Measurements from ENCODE around the gene CDC27. TPM values are rescaled to one million over a fixed set of nuclear protein-coding genes. Genes with fewer than 3 reads are reported as not detected.

The CDC27 gene
- total RNA-seq, 1 experiment from 2014 or later = 95.9 TPM

DNA sequence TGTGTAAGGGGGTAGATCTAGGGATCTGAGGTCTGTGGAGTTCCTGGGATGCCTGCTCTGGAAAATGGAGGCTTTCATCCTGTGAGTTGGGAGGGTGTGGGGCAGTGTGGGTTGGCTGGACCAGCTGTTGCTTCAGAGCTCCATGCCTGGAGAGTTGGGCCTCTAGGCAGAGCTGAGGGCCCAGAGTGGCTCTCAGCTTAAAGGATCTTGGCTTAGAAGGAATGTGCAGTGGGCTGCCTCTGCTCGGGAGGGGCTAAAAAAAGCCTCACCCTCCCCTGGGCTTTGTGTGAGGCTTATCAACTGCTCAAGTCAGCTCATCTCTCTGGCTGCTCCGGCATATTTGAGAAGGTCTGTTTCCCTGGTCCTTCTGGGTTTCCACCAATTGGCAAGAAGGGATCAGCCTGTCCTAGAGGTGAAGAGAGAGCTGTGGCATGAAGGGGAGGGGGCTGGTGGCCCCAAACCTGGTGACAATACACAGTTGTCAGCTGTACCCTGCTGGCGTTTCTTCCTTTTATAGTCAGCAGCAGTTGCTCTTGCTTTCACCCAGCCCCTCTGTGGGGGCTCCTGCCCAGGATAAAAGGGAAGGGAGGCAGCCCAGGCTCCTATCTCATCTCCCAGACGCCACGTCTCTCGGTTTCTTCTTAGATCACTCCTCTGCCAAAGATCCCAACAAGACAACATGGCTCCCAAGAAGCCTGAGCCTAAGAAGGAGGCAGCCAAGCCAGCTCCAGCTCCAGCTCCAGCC lies 19.8 kb upstream of the CDC27 start, which contains the start of gene MYL4:
MYL4 (plus strand) TSS at position 605 of the 745 bp plus-strand sequence; CDS start at position 680, 75 bp downstream.
- H3K4me3 ChIP-seq (ENCODE audit: low read depth, low read length, poor library complexity, severe bottlenecking) = no peak within 1 kb of the TSS
- ChIA-PET CTCF (no interaction called here), POLR2A (ENCODE audit: low non-redundant PET) (no interaction called here)
- H3K4me1 ChIP-seq (ENCODE audit: insufficient read depth, low read length, poor library complexity, severe bottlenecking) = no peaks in the 10 kb centered on the region
- no peak for DNase-seq (ENCODE audit: low spot score)
- no peaks in the 10 kb centered on the region for H3K27me3 ChIP-seq (replicated peaks; ENCODE audit: insufficient read depth, low read depth, low read length, poor library complexity)
- H3K27ac ChIP-seq (ENCODE audit: low read depth, low read length, poor library complexity, severe bottlenecking) = no peak within 1 kb of the TSS
- BruUV-seq (replicated peaks) = no TSS peak
- no peaks in the 10 kb centered on the region for H3K36me3 ChIP-seq (ENCODE audit: insufficient read depth, low read length, poor library complexity, severe bottlenecking)
- intact Hi-C loops (cut with micrococcal nuclease; ENCODE audit: unreplicated experiment) = no loop called here
- TF ChIP-seq CTCF (conservative IDR thresholded peaks at IDR 0.05; ENCODE audit: low read depth, low read length) (no peak), EZH2 (IDR thresholded peaks at IDR 0.05; ENCODE audit: borderline replicate concordance, low read depth, low read length, poor library complexity, severe bottlenecking) (no peak)
- H3K9me3 ChIP-seq (ENCODE audit: low read depth, low read length, poor library complexity, severe bottlenecking) = no peaks in the 10 kb centered on the region

DNA sequence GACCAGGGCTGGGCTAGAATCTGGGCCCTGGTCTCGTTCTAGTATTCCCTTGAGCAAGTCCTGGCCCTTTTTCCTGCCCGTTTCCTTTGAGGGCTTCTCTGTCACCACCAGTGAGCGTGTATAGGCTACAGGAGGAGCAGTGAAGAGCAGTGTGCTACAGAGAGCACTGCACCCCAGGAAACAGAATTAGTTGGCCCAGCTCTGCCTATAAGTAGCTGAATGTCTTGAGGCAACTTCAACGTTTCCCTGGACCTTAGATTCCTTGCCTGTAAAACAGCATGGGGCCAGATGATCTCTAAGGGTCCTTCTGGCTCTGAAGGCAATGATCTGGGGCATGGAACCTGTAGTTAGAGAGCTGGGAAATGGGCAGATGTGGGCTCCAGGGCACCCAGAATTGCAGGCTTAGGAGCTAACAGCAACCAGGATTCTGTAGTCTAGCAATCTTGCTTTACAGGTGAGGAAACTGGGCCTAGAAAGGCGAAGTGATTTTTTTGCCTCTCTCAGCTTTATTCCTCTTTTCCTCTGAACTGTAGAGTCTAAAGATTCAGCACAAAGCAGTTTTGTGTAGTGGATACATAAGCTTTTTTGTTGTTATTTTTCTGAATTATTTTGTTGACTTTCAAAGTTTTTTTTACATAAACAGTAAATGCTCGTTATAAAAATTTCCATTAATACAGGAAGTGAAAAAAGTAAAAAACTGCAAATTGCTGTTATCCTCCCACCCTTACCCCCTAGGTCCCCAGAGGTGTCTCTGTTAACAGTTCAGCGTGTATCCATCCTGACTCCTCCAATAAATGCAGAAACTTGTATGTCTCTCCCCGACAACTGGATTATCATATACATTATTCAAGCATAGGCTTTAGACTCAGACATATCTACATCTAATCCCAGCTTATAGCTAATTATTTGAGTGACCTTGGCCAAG lies 18.3 kb upstream of the CDC27 start:
- ChIA-PET CTCF (no interaction called here), POLR2A (ENCODE audit: low non-redundant PET) (interaction anchor here (0.6 kb wide), 1 partner anchor 67 kb away, joined by 3 read pairs; no protein-coding TSS in a partner anchor)
- Histone ChIP-seq H3K4me3 (ENCODE audit: low read depth, low read length, poor library complexity, severe bottlenecking) (no peak overlapping the region), H3K9me3 (ENCODE audit: low read depth, low read length, poor library complexity, severe bottlenecking) (no peaks in the 10 kb centered on the region), H3K27me3 (replicated peaks; ENCODE audit: insufficient read depth, low read depth, low read length, poor library complexity) (no peaks in the 10 kb centered on the region), H3K27ac (ENCODE audit: low read depth, low read length, poor library complexity, severe bottlenecking) (no peak overlapping the region), H3K4me1 (ENCODE audit: insufficient read depth, low read length, poor library complexity, severe bottlenecking) (no peaks in the 10 kb centered on the region), H3K36me3 (ENCODE audit: insufficient read depth, low read length, poor library complexity, severe bottlenecking) (no peaks in the 10 kb centered on the region)
- DNase-seq (ENCODE audit: low spot score) = no peak
- no peak for TF ChIP-seq EZH2 (IDR thresholded peaks at IDR 0.05; ENCODE audit: borderline replicate concordance, low read depth, low read length, poor library complexity, severe bottlenecking)
- no peak for TF ChIP-seq CTCF (conservative IDR thresholded peaks at IDR 0.05; ENCODE audit: low read depth, low read length)
- intact Hi-C loops (cut with micrococcal nuclease; ENCODE audit: unreplicated experiment) = no loop called here
- BruUV-seq (replicated peaks) = no TSS peak

- no peak overlapping the region for H3K4me3 ChIP-seq (ENCODE audit: low read depth, low read length, poor library complexity, severe bottlenecking)
- no peaks in the 10 kb centered on the region for H3K4me1 ChIP-seq (ENCODE audit: insufficient read depth, low read length, poor library complexity, severe bottlenecking)
- intact Hi-C loops (cut with micrococcal nuclease; ENCODE audit: unreplicated experiment) = no loop called here
- H3K9me3 ChIP-seq (ENCODE audit: low read depth, low read length, poor library complexity, severe bottlenecking) = no peaks in the 10 kb centered on the region
- DNase-seq (ENCODE audit: low spot score) = no peak
- no peaks in the 10 kb centered on the region for H3K27me3 ChIP-seq (replicated peaks; ENCODE audit: insufficient read depth, low read depth, low read length, poor library complexity)
- ChIA-PET POLR2A (ENCODE audit: low non-redundant PET) (no interaction called here), CTCF (no interaction called here)
- TF ChIP-seq EZH2 (IDR thresholded peaks at IDR 0.05; ENCODE audit: borderline replicate concordance, low read depth, low read length, poor library complexity, severe bottlenecking) = no peak
- TF ChIP-seq CTCF (conservative IDR thresholded peaks at IDR 0.05; ENCODE audit: low read depth, low read length) = no peak
- BruUV-seq (replicated peaks) = no TSS peak
- no peaks in the 10 kb centered on the region for H3K36me3 ChIP-seq (ENCODE audit: insufficient read depth, low read length, poor library complexity, severe bottlenecking)
- no peak overlapping the region for H3K27ac ChIP-seq (ENCODE audit: low read depth, low read length, poor library complexity, severe bottlenecking)
These were observed 16.4 kb upstream of the CDC27 start for GRCh38 chr17:47205419-47205963.
